ENCODE results near the gene AGT. TPM values are rescaled to one million over a fixed set of nuclear protein-coding genes. Genes with fewer than 3 reads are reported as not detected.

The AGT gene
- total and polyA plus RNA-seq, 2 experiments from 2014 or later, result not detected

DNA sequence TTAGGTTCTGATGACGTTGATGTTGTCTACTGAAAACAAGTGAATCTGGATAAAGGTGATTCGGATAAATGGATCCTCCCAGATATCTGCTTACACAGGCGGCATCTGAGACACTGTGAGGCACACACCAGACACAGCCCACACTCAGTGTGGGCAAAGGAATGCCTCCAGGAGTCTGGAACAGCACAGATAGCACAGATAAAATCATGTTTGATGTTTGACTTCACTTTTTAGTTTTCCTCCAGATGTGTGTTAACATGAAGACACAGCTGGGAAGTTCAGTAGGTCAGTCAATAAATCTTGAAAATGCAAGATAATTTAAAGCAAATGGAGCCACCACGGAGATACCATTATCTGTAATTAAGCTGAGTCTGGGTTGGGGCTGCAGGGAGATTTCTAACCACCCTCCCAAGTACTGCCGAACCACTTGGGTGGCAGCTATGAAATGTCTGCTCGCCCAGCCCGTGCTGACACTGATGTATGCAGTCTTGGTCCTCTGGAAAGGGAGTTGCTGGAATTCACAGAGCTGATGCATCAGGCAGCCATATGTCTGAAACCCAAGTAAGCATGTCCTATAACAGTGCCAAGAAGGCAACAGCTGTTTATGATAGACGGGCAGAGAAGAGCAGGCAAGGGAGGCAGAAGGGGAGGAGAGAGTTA is 44.9 kb upstream of the AGT start:
- no peaks in the 10 kb centered on the region for H3K9me2 ChIP-seq (ENCODE audit: insufficient read depth)
- no peaks in the 10 kb centered on the region for H3K79me2 ChIP-seq (ENCODE audit: insufficient read depth)
- H3K27me3 ChIP-seq (replicated peaks; ENCODE audit: insufficient read depth), result peaks cover 25% of the 10 kb centered on the region
- H3K4me3 ChIP-seq, result no peak overlapping the region
- no peaks in the 10 kb centered on the region for H3F3A ChIP-seq (ENCODE audit: insufficient read depth)
- no peak overlapping the region for H3K27ac ChIP-seq
- H3K4me1 ChIP-seq (ENCODE audit: insufficient read depth), result no peaks in the 10 kb centered on the region
- no peaks in the 10 kb centered on the region for H3K9me3 ChIP-seq (ENCODE audit: low read depth)
- no peaks in the 10 kb centered on the region for H3K36me3 ChIP-seq (ENCODE audit: low read depth)
- no peak overlapping the region for H3K4me2 ChIP-seq (ENCODE audit: unreplicated experiment)
- no peak overlapping the region for H2AFZ ChIP-seq
- H3K9ac ChIP-seq, result no peak overlapping the region
- peak; percentile 23 for DNase-seq
- H4K20me1 ChIP-seq (ENCODE audit: insufficient read depth), result no peaks in the 10 kb centered on the region
- WGBS, 2 experiments (ENCODE audit: low coverage in 1 of 2, low lambda C conversion rate in 2 of 2, missing lambda C conversion rate in 2 of 2), result 4% methylated on average over 8 of the region's 8 CpGs
- in situ Hi-C loops (cut with MboI), result no loop called here
- TF ChIP-seq EZH2 (IDR thresholded peaks at IDR 0.05; ENCODE audit: insufficient read depth, poor library complexity, severe bottlenecking) (no peak), EZH2phosphoT487 (IDR thresholded peaks at IDR 0.05; ENCODE audit: insufficient read depth, low read depth) (no peak)

DNA sequence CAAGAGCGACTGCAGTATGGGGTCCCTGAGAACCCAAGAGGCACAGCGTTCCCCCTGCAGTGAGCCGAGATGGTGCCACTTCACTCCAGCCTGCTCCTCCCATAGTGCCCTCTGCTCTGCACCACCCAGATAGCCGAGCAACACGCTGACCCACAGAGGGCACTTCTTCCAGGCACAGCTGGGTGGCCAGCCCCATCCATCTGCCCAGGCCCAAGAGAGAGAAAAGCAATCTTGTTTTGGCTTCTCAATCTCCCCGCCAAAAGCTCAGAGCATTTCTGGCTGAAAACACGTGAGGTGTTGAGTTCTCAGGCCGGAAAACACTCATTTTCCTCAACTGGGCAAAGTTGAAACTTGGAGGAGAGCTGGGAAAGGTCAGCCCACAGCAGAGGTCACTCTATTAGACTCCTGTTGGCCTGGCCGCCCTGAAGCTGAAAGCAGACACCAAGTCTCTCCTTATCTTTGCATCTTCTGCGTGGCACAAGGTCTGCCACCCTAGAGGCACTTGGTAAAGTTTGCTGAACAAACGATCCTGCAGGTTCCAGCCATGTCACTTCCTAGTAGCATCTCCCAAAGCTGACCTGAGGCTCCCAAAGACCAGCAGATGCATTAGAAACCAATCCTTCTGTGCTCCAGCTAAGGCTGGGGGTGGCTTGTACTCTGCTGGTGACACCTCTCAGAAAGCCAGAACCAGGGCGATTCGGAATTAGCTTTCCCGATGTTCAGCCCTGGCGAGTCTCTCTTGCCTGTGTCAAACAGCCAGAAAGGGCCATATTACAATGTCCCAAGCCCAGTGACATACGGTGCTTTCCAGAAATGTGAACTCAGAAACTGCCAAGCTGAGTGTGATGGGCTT is 44.2 kb upstream of the AGT start:
- H3K27me3 ChIP-seq (replicated peaks; ENCODE audit: insufficient read depth), result peaks cover 25% of the 10 kb centered on the region
- no peak for DNase-seq
- H3K79me2 ChIP-seq (ENCODE audit: insufficient read depth), result no peaks in the 10 kb centered on the region
- in situ Hi-C loops (cut with MboI), result no loop called here
- no peak for TF ChIP-seq EZH2phosphoT487 (IDR thresholded peaks at IDR 0.05; ENCODE audit: insufficient read depth, low read depth)
- TF ChIP-seq EZH2 (IDR thresholded peaks at IDR 0.05; ENCODE audit: insufficient read depth, poor library complexity, severe bottlenecking), result no peak
- no peaks in the 10 kb centered on the region for H4K20me1 ChIP-seq (ENCODE audit: insufficient read depth)
- H3K27ac ChIP-seq, result no peak overlapping the region
- H3K36me3 ChIP-seq (ENCODE audit: low read depth), result no peaks in the 10 kb centered on the region
- H3F3A ChIP-seq (ENCODE audit: insufficient read depth), result no peaks in the 10 kb centered on the region
- H3K4me3 ChIP-seq, result no peak overlapping the region
- H2AFZ ChIP-seq, result no peak overlapping the region
- no peak overlapping the region for H3K4me2 ChIP-seq (ENCODE audit: unreplicated experiment)
- no peaks in the 10 kb centered on the region for H3K9me3 ChIP-seq (ENCODE audit: low read depth)
- no peaks in the 10 kb centered on the region for H3K9me2 ChIP-seq (ENCODE audit: insufficient read depth)
- 36 to 40% methylated on average over 14 to 16 of the region's 16 CpGs for WGBS, 2 experiments (ENCODE audit: low coverage in 1 of 2, low lambda C conversion rate in 2 of 2, missing lambda C conversion rate in 2 of 2)
- no peak overlapping the region for H3K9ac ChIP-seq
- no peaks in the 10 kb centered on the region for H3K4me1 ChIP-seq (ENCODE audit: insufficient read depth)

DNA sequence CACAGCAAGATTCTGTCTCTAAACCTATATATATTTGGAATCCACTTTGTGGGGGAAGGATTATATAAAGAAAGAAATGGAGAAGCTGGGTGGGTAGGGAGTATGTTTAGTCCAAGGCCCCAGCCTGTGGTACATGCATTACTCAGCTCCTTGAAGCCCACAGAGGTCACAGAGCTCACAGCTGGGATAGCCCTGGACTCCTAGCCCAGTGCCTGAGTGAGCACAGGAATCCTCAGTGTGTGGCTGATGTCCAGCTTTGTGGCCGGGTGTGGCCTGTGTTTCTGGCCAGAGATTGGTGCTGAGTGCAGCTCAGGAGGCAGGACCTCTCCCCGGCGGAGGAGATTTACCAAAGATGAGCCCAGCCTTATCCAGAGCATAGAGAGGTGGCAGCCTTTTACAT is 40.9 kb upstream of the AGT start:
- Histone ChIP-seq H3K9me3 (ENCODE audit: low read depth) (no peaks in the 10 kb centered on the region), H3K27me3 (replicated peaks; ENCODE audit: insufficient read depth) (peaks cover 20% of the 10 kb centered on the region), H3K4me2 (ENCODE audit: unreplicated experiment) (no peak overlapping the region), H2AFZ (no peak overlapping the region), H3K36me3 (ENCODE audit: low read depth) (no peaks in the 10 kb centered on the region), H3K27ac (no peak overlapping the region), H3K79me2 (ENCODE audit: insufficient read depth) (no peaks in the 10 kb centered on the region), H3K9ac (no peak overlapping the region), H3K9me2 (ENCODE audit: insufficient read depth) (no peaks in the 10 kb centered on the region), H3K4me3 (no peak overlapping the region), H3K4me1 (ENCODE audit: insufficient read depth) (no peaks in the 10 kb centered on the region), H4K20me1 (ENCODE audit: insufficient read depth) (no peaks in the 10 kb centered on the region), H3F3A (ENCODE audit: insufficient read depth) (no peaks in the 10 kb centered on the region)
- no peak for TF ChIP-seq EZH2phosphoT487 (IDR thresholded peaks at IDR 0.05; ENCODE audit: insufficient read depth, low read depth)
- in situ Hi-C loops (cut with MboI), result no loop called here
- DNase-seq, result peak; percentile 58
- WGBS, 2 experiments (ENCODE audit: low coverage in 1 of 2, low lambda C conversion rate in 2 of 2, missing lambda C conversion rate in 2 of 2), result 0 to 6% methylated on average over 3 of the region's 3 CpGs

DNA sequence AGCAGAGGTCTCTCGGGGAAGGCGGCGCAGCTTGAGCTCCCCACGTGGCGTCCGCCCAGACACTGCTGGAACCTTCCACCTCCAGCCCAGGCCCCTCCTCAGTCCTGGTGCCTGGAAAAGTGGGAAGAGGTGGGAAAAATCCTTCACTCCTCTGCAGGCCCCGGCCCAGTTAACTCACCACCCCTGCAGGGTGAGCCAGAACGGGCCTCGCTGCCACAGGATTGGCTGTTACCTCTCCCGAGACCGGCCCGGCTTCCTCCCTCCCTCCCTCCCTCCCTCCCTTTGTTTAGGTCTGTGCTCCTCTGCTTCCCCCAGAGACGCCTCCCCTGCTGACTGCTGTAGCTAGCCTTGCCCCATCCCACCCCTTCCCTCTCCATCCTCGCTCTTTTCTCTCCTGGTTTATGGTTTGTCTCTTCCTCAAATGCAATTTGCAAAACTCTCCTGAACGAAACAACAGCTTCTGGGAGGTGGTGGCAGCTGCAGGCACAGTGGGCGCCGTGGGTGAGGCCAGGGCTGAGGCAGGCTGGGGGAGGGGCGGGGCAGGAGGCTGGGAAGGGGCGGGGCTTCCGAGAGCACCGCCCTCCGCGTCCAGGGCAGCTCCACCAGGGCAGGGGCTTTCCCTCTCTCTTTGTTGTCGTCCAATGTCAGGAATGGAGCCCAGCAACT is 39.8 kb upstream of the AGT start:
- Histone ChIP-seq H3K9me3 (ENCODE audit: low read depth) (no peaks in the 10 kb centered on the region), H2AFZ (no peak overlapping the region), H4K20me1 (ENCODE audit: insufficient read depth) (no peaks in the 10 kb centered on the region), H3K4me3 (no peak overlapping the region), H3F3A (ENCODE audit: insufficient read depth) (no peaks in the 10 kb centered on the region), H3K27me3 (replicated peaks; ENCODE audit: insufficient read depth) (peaks cover 9% of the 10 kb centered on the region), H3K27ac (no peak overlapping the region), H3K9ac (no peak overlapping the region), H3K9me2 (ENCODE audit: insufficient read depth) (no peaks in the 10 kb centered on the region), H3K4me1 (ENCODE audit: insufficient read depth) (no peaks in the 10 kb centered on the region), H3K4me2 (ENCODE audit: unreplicated experiment) (no peak overlapping the region), H3K79me2 (ENCODE audit: insufficient read depth) (no peaks in the 10 kb centered on the region), H3K36me3 (ENCODE audit: low read depth) (no peaks in the 10 kb centered on the region)
- 38 to 54% methylated on average over 14 to 24 of the region's 24 CpGs for WGBS, 2 experiments (ENCODE audit: low coverage in 1 of 2, low lambda C conversion rate in 2 of 2, missing lambda C conversion rate in 2 of 2)
- TF ChIP-seq EZH2phosphoT487 (IDR thresholded peaks at IDR 0.05; ENCODE audit: insufficient read depth, low read depth) (no peak), EZH2 (IDR thresholded peaks at IDR 0.05; ENCODE audit: insufficient read depth, poor library complexity, severe bottlenecking) (no peak)
- in situ Hi-C loops (cut with MboI), result no loop called here
- DNase-seq, result no peak
